ENCODE data around the gene KRTAP19-2. TPM values are rescaled to one million over a fixed set of nuclear protein-coding genes. Genes with fewer than 3 reads are reported as not detected.
"Not testable (repeated sequence)": the region's sequence is repeated elsewhere in the genome, so short reads cannot be mapped to it uniquely, and the experiment has no call there.

Gene KRTAP19-2
- total RNA-seq, 1 donor from 2014 or later: not detected

GRCh38 chr21:30505621-30506205 is 18.5 kb upstream of the KRTAP19-2 start:
- H3K4me2 ChIP-seq; H3K27ac ChIP-seq; H3F3A ChIP-seq (ENCODE audit: low read depth); H3K4me3 Mint-ChIP-seq; H3K4me1 Mint-ChIP-seq; H3K27me3 Mint-ChIP-seq (ENCODE audit: insufficient read depth, low read depth); H3K27ac Mint-ChIP-seq; H3K36me3 Mint-ChIP-seq; H3K9ac ChIP-seq; H4K20me1 ChIP-seq (ENCODE audit: low read depth); H3K4me1 ChIP-seq; H3K9me3 Mint-ChIP-seq; H2AFZ ChIP-seq (replicated peaks); H3K36me3 ChIP-seq; H3K4me3 ChIP-seq; H3K79me2 ChIP-seq (ENCODE audit: low read depth); H3K9me3 ChIP-seq (ENCODE audit: low read depth); H3K27me3 ChIP-seq: not testable (repeated sequence)
- peak; percentile 23 for DNase-seq (ENCODE audit: low spot score)
- TF ChIP-seq CTCF (IDR thresholded peaks at IDR 0.05): peak; percentile 65

DNA sequence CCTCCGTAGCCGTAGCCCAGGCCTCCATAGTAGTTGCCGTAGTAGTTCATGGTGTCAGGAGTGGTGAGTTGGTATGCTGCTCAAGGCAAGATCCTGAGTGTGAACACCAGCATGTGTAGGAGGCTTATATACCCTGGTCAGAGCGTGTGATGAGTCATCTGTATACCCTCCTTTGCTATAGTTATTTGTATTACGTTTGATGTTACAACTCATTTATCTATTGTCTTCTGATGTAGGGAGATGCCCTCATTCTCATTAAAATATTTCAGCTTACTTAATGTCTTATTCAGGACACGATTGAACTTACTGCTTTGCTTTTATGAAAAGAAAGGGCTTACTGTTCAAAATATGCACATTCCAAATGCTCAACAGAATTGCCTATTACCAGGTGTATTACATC is 14.8 kb upstream of the KRTAP19-2 start, which contains the start of gene KRTAP19-5:
KRTAP19-5 (minus strand) TSS at position 101 of the 400 bp plus-strand sequence; CDS start at position 50, 51 bp downstream.
- H3K9me3 Mint-ChIP-seq: no peaks in the 10 kb centered on the region
- no peaks in the 10 kb centered on the region for H3K79me2 ChIP-seq (ENCODE audit: low read depth)
- no peak within 1 kb of the TSS for H3K4me3 Mint-ChIP-seq
- no peaks in the 10 kb centered on the region for H3K27me3 ChIP-seq
- H3K9ac ChIP-seq: no peak within 1 kb of the TSS
- peaks cover 6% of the 10 kb centered on the region for H3K4me1 Mint-ChIP-seq
- H3K27ac ChIP-seq: no peak within 1 kb of the TSS
- H3K36me3 ChIP-seq: no peaks in the 10 kb centered on the region
- H3K27me3 Mint-ChIP-seq (ENCODE audit: insufficient read depth, low read depth): peaks cover 3% of the 10 kb centered on the region
- no peak within 1 kb of the TSS for H3K4me3 ChIP-seq
- H3F3A ChIP-seq (ENCODE audit: low read depth): no peaks in the 10 kb centered on the region
- H3K36me3 Mint-ChIP-seq: no peaks in the 10 kb centered on the region
- H4K20me1 ChIP-seq (ENCODE audit: low read depth): no peaks in the 10 kb centered on the region
- TF ChIP-seq EZH2 (IDR thresholded peaks at IDR 0.05) (no peak), CTCF (IDR thresholded peaks at IDR 0.05) (no peak), EZH2phosphoT487 (IDR thresholded peaks at IDR 0.05) (no peak)
- no peak for DNase-seq (ENCODE audit: low spot score)
- no peak within 1 kb of the TSS for H2AFZ ChIP-seq (replicated peaks)
- H3K4me1 ChIP-seq: no peaks in the 10 kb centered on the region
- peaks cover 6% of the 10 kb centered on the region for H3K9me3 ChIP-seq (ENCODE audit: low read depth)
- no peak within 1 kb of the TSS for H3K27ac Mint-ChIP-seq
- H3K4me2 ChIP-seq: no peak within 1 kb of the TSS

DNA sequence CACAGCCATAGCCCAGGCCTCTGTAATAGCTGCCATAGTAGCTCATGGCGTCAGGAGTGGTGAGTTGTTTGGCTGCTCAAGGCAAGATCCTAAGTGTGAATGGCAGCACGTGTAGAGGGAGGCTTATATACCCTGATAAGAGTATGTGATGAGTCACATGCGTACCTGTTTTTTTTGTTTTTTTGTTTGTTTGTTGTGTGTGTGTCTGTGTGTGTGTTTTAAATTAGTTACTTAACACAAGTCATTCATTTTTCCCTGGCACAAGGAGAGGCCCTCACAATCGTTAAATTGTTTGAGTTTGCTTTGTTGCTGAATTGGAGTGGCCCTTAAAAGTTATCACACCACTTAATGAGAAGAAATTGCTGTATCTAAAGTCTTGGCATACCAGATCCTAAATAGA is 9.8 kb upstream of the KRTAP19-2 start, which contains the start of gene KRTAP19-4:
KRTAP19-4 (minus strand) TSS at position 101 of the 400 bp plus-strand sequence; CDS start at position 46, 55 bp downstream.
- H3K27me3 ChIP-seq: no peaks in the 10 kb centered on the region
- H3K9me3 ChIP-seq (ENCODE audit: low read depth): peaks cover 6% of the 10 kb centered on the region
- no peak within 1 kb of the TSS for H3K27ac ChIP-seq
- no peak for DNase-seq (ENCODE audit: low spot score)
- no peaks in the 10 kb centered on the region for H3K36me3 Mint-ChIP-seq
- no peak within 1 kb of the TSS for H3K27ac Mint-ChIP-seq
- no peaks in the 10 kb centered on the region for H4K20me1 ChIP-seq (ENCODE audit: low read depth)
- H3K79me2 ChIP-seq (ENCODE audit: low read depth): no peaks in the 10 kb centered on the region
- H3K9me3 Mint-ChIP-seq: no peaks in the 10 kb centered on the region
- no peak for TF ChIP-seq EZH2 (IDR thresholded peaks at IDR 0.05)
- TF ChIP-seq CTCF (IDR thresholded peaks at IDR 0.05): no peak
- no peak for TF ChIP-seq EZH2phosphoT487 (IDR thresholded peaks at IDR 0.05)
- no peaks in the 10 kb centered on the region for H3K4me1 ChIP-seq
- H3K27me3 Mint-ChIP-seq (ENCODE audit: insufficient read depth, low read depth): no peaks in the 10 kb centered on the region
- peaks cover 9% of the 10 kb centered on the region for H3K4me1 Mint-ChIP-seq
- no peaks in the 10 kb centered on the region for H3K36me3 ChIP-seq
- no peak within 1 kb of the TSS for H3K4me3 Mint-ChIP-seq
- H3K4me3 ChIP-seq: no peak within 1 kb of the TSS
- H3K4me2 ChIP-seq: no peak within 1 kb of the TSS
- no peaks in the 10 kb centered on the region for H3F3A ChIP-seq (ENCODE audit: low read depth)
- no peak within 1 kb of the TSS for H2AFZ ChIP-seq (replicated peaks)
- H3K9ac ChIP-seq: no peak within 1 kb of the TSS

Data from neural progenitor cell (in vitro differentiated cells).